Fibroblast of lung (primary cell): ENCODE results near the gene DLG2. TPM values are rescaled to one million over a fixed set of nuclear protein-coding genes. Genes with fewer than 3 reads are reported as not detected.
A peak's percentile ranks its signal among the peaks of the same experiment; 100 is the strongest.

Experiments used
- DNase-seq, 2 donors: peaks; one replicate each; pipeline versions ENCODE4 v3.0.0 to v3.0.0-alpha.2; 2010; ENCODE audit warnings: low read depth in 2 of 2
- H2AFZ ChIP-seq: 2 replicates; pipeline ENCODE4 v1.5.1; 2012; ENCODE audit warnings: low read length, control low read depth, inconsistent platforms
- H3K27ac ChIP-seq: 2 replicates; pipeline ENCODE4 v1.5.1; 2011; ENCODE audit warnings: low read length, control low read depth; ENCODE audit not compliant: insufficient read depth
- H3K27me3 ChIP-seq: 2 replicates; pipeline ENCODE4 v1.5.1; 2011; ENCODE audit warnings: mild to moderate bottlenecking, low read length; ENCODE audit not compliant: control insufficient read depth, insufficient read depth
- H3K36me3 ChIP-seq: 2 replicates; pipeline ENCODE4 v1.5.1; 2011; ENCODE audit warnings: low read length; ENCODE audit not compliant: control insufficient read depth, insufficient read depth
- H3K4me1 ChIP-seq: 2 replicates; pipeline ENCODE4 v1.5.1; 2011; ENCODE audit warnings: low read length; ENCODE audit not compliant: control insufficient read depth, insufficient read depth; ENCODE audit errors: extremely low read depth
- H3K4me2 ChIP-seq: 2 replicates; pipeline ENCODE4 v1.5.1; 2011; ENCODE audit warnings: low read length, control low read depth; ENCODE audit not compliant: insufficient read depth; ENCODE audit errors: extremely low read depth
- H3K4me3 ChIP-seq, 4 experiments: fragments of 200-600 bp in 1 of 4; sonication (generic) in 1 of 4; replicated peaks in 1 of 4; 2 replicates each; pipeline ENCODE4 v1.5.1; 2011 to 2016; ENCODE audit warnings: low read length in 4 of 4, low read depth in 3 of 4, mild to moderate bottlenecking in 3 of 4, control low read depth in 2 of 4, inconsistent platforms in 1 of 4, mixed read lengths in 1 of 4; ENCODE audit not compliant: insufficient read depth in 1 of 4; ENCODE audit errors: control extremely low read depth in 1 of 4
- H3K79me2 ChIP-seq: 2 replicates; pipeline ENCODE4 v1.5.1; 2012; ENCODE audit warnings: mild to moderate bottlenecking, low read length, inconsistent platforms; ENCODE audit not compliant: control insufficient read depth, insufficient read depth
- H3K9ac ChIP-seq: 2 replicates; pipeline ENCODE4 v1.5.1; 2011; ENCODE audit warnings: mild to moderate bottlenecking, low read length, control low read depth; ENCODE audit not compliant: insufficient read depth
- H3K9me3 ChIP-seq: 2 replicates; pipeline ENCODE4 v1.5.1; 2012; ENCODE audit warnings: low read depth, low read length; ENCODE audit not compliant: control insufficient read depth, insufficient read depth
- H4K20me1 ChIP-seq: 2 replicates; pipeline ENCODE4 v1.5.1; 2011; ENCODE audit warnings: low read length; ENCODE audit not compliant: control insufficient read depth, insufficient read depth; ENCODE audit errors: extremely low read depth
- CTCF ChIP-seq, 2 donors: IDR thresholded peaks in 1 of 2; conservative IDR thresholded peaks in 1 of 2; 1 replicate in 1 of 2; 2 replicates in 1 of 2; pipeline ENCODE4 v1.5.1; 2011 to 2012; ENCODE audit warnings: low read length in 2 of 2, control low read depth in 1 of 2, inconsistent platforms in 1 of 2, low read depth in 1 of 2, mild to moderate bottlenecking in 1 of 2
- EZH2 ChIP-seq: IDR thresholded peaks from 2 replicates; pipeline ENCODE4 v1.5.1; 2012; ENCODE audit warnings: low read length, control low read depth, mild to moderate bottlenecking; ENCODE audit errors: missing control alignments
- polyA plus RNA-seq, 2 donors: library from polyadenylated mRNA; depleted of rRNA in 1 of 2; stranded (reverse) in 1 of 2; unstranded in 1 of 2; fragments of >200 nt; gene quantifications; 2 replicates each; pipeline ENCODE4 v1.2.1, GENCODE V29; 2011 to 2012; ENCODE audit warnings: missing spikeins in 1 of 2
- total RNA-seq: library from RNA; depleted of rRNA; stranded (reverse); fragments of >200 nt; gene quantifications from 2 replicates; pipeline ENCODE4 v1.2.1, GENCODE V29; 2014

Gene DLG2
- total and polyA plus RNA-seq, 2 donors (not counting 1 experiment from before 2014, with no cell fraction given), result 0.77 to 2.3 TPM

DNA sequence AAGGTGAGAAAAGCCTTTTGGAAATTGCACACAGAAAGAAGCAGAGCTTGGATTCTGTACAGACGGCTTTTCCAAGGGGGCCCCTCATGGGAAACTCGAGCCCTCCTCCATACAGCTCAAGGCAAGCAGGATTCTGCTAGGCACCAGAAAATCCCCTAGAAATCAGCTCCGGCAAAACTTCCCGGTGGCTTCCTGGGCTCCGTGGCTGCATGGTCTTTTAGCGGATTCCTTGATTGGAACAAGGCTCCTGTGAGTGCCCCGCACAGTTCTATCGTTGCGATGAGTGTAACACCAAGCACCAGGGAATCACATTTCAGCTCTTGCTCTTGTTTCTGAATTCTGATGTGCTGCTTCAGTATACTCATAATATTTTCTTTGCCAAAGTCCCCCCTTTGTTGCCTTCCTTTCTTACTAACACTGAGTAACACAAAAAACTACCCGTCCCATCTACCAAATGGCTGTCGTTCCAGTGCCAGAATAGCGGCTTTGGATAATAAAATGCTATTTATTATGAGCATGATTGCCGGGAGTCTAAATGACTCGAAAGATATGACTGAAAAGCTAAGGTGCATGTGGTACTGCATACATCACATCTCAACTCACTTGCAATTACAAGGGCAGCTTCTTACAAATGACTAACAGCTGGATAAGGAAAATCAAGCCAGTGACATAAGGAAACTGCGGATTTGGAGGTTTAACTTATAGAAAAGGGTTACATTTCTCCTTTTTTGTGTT is 494.1 kb downstream of the DLG2 start:
- DNase-seq, result peak in 1 of 2 donors; percentile 29
- Histone ChIP-seq H3K9ac (no peak overlapping the region), H3K4me1 (no peaks in the 10 kb centered on the region), H2AFZ (peak overlapping the region; percentile 19), H3K79me2 (no peaks in the 10 kb centered on the region), H3K27ac (no peak overlapping the region), H3K9me3 (no peaks in the 10 kb centered on the region), H3K36me3 (no peaks in the 10 kb centered on the region), H3K4me2 (peak overlapping the region; percentile 66), H4K20me1 (no peaks in the 10 kb centered on the region), H3K27me3 (no peaks in the 10 kb centered on the region), H3K4me3 (peak overlapping the region in 2 of 4 experiments; percentile 17 to 21)
- TF ChIP-seq CTCF (conservative IDR thresholded peaks at IDR 0.05 in 1 of 2, IDR thresholded peaks at IDR 0.05 in 1 of 2; ENCODE audit: low read depth in 1 of 2, low read length in 2 of 2) (no peak), EZH2 (no peak)

DNA sequence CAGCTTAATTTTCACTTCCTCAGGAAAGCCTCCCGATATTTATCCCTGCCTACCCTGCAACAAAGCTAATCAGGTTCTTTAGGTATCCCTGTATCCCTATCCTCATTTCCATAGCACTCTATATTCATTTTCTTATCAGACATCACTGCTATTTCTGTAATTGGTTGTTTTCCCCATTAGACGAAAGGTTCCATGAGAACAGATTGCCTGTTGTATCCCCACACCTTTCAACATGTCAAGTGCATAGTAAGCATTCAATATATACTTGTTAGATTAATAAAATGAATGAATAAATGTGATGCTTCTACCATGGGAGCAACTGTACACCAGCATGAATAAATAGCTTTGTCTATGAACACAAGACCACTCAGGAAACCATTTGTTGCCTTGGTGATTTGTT is 499.8 kb downstream of the DLG2 start:
- TF ChIP-seq EZH2, result no peak
- TF ChIP-seq CTCF (conservative IDR thresholded peaks at IDR 0.05 in 1 of 2, IDR thresholded peaks at IDR 0.05 in 1 of 2; ENCODE audit: low read depth in 1 of 2, low read length in 2 of 2), result no peak
- Histone ChIP-seq H3K4me1 (no peaks in the 10 kb centered on the region), H3K9me3 (no peaks in the 10 kb centered on the region), H3K27ac (no peak overlapping the region), H4K20me1 (no peaks in the 10 kb centered on the region), H3K9ac (no peak overlapping the region), H3K27me3 (no peaks in the 10 kb centered on the region), H2AFZ (no peak overlapping the region), H3K4me2 (no peak overlapping the region), H3K79me2 (no peaks in the 10 kb centered on the region), H3K4me3 (no peak overlapping the region), H3K36me3 (no peaks in the 10 kb centered on the region)
- DNase-seq, result no peak

GRCh38 chr11:85123752-85124231 is 503.4 kb downstream of the DLG2 start:
- TF ChIP-seq CTCF (conservative IDR thresholded peaks at IDR 0.05 in 1 of 2, IDR thresholded peaks at IDR 0.05 in 1 of 2; ENCODE audit: low read depth in 1 of 2, low read length in 2 of 2) (no peak), EZH2 (no peak)
- no peak overlapping the region for H3K4me2 ChIP-seq
- H4K20me1 ChIP-seq, result no peaks in the 10 kb centered on the region
- no peaks in the 10 kb centered on the region for H3K4me1 ChIP-seq
- no peak overlapping the region for H2AFZ ChIP-seq
- H3K36me3 ChIP-seq, result no peaks in the 10 kb centered on the region
- H3K79me2 ChIP-seq, result no peaks in the 10 kb centered on the region
- no peaks in the 10 kb centered on the region for H3K27me3 ChIP-seq
- DNase-seq, result no peak
- H3K27ac ChIP-seq, result no peak overlapping the region
- no peak overlapping the region for H3K9ac ChIP-seq
- no peak overlapping the region for H3K4me3 ChIP-seq
- H3K9me3 ChIP-seq, result no peaks in the 10 kb centered on the region
